ENCODE data around the gene NIPAL3.
"Not testable (repeated sequence)": the region's sequence is repeated elsewhere in the genome, so short reads cannot be mapped to it uniquely, and the experiment has no call there.

Gene NIPAL3

DNA sequence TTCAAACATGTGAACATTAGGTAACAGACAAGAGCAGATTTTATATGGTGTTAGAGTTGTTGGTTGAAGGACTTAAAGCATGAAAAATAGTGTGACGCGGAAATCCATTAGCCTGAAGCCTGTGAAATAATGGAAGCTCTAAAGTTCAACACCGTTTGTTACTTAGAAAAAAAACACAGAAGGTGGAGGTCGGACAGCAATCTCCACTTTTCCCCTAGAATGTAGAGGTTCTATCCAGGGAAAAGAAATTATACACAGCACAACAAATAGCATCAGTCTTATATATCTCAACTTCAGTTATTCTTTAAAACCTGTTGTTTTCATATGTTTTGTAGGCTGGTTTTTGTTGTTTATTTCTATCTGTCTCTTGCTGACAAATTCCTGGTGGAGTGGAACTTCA lies 89.0 kb downstream of the NIPAL3 start:
- Histone ChIP-seq H3K4me2 (no peak overlapping the region; a peak in 1 of 22 replicates), H3K27me3 (peaks cover 21 to 56% (median 44%) of the 10 kb centered on the region in 11 experiments), H3K9ac (no peak overlapping the region), H3K4me1 (peaks cover 16 to 26% (median 23%) of the 10 kb centered on the region in 10 experiments), H3K4me3 (no peak overlapping the region), H3K36me3 (no peaks in the 10 kb centered on the region), H4K20me1 (peaks cover 0 to 3% (median 0%) of the 10 kb centered on the region in 11 experiments; a peak in 1 of 22 replicates), H3K9me3 (replicated peaks in 1 of 11) (no peaks in the 10 kb centered on the region), H3K27ac (no peak overlapping the region)
- TF ChIP-seq Cebpa-rat (IDR thresholded peaks at IDR 0.05): no peak

DNA sequence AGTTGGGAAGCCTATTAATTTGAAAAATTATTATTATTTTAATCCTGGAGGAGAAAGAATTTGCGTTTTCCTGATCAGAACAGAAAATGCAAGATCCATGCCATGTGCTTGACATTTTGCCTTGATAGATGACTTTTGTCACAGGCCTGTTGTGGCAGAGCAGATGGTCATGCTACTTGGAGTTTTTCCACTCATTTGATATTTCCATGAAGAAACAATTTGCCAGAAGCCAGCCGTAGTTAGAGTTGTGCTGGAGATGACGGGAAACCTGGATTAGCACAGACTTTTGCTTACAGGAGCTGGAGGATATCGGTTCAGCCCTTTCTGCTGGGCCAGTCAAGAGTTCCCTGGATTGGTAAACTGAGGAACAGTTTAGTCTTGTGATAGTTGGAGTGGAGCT lies 90.2 kb downstream of the NIPAL3 start:
- TF ChIP-seq Cebpa-rat (IDR thresholded peaks at IDR 0.05): no peak
- no peak overlapping the region for H3K4me3 ChIP-seq
- H3K9ac ChIP-seq: no peak overlapping the region
- peaks cover 14 to 22% (median 20%) of the 10 kb centered on the region in 10 experiments for H3K4me1 ChIP-seq
- peaks cover 0 to 3% (median 0%) of the 10 kb centered on the region in 11 experiments; a peak in 2 of 22 replicates for H4K20me1 ChIP-seq
- no peak overlapping the region for H3K4me2 ChIP-seq
- no peaks in the 10 kb centered on the region for H3K36me3 ChIP-seq
- H3K27ac ChIP-seq: no peak overlapping the region
- H3K9me3 ChIP-seq (replicated peaks in 1 of 11): no peaks in the 10 kb centered on the region
- H3K27me3 ChIP-seq: peaks cover 21 to 56% (median 44%) of the 10 kb centered on the region in 11 experiments

DNA sequence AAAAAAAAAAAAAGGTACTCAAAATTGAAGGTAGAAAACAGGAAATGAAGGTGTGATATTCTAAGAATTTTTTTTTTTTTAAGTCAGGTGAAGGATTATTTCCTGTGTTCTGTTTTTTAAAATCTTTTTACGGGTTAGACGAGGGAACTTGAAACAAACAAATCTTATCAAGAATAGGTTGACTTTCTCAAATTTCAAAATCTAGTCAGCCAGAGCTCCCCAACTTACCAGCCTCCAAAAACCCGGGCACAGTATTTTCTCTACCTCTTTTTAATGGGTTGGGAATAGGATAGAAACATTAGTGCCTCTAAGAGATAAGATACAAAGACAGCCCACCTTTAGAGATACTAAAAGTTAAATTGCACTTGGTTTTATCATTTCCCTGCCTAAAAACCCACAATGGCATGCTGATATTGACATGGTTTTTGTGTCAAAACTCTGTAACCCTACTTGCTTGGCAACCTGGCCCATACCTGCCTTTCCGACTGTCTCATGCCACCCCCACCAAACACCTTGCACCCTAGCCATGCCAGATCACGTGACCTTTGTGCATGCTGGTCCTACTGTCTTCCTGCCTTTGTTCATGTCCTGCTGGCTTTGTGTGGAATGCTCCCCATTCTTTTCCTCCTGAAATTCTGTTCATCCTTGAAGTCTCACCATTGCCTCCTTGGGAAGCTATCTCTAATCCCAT lies 91.2 kb downstream of the NIPAL3 start:
- no peaks in the 10 kb centered on the region for H3K36me3 ChIP-seq
- no peak for TF ChIP-seq Cebpa-rat (IDR thresholded peaks at IDR 0.05)
- H3K4me2 ChIP-seq: no peak overlapping the region
- no peaks in the 10 kb centered on the region for H3K9me3 ChIP-seq (replicated peaks in 1 of 11)
- H3K4me3 ChIP-seq: no peak overlapping the region
- H3K27me3 ChIP-seq: peaks cover 21 to 49% (median 38%) of the 10 kb centered on the region in 11 experiments
- peaks cover 4 to 12% (median 10%) of the 10 kb centered on the region in 10 experiments for H3K4me1 ChIP-seq
- no peak overlapping the region for H3K9ac ChIP-seq
- peaks cover 0 to 3% (median 0%) of the 10 kb centered on the region in 11 experiments; a peak in 2 of 22 replicates for H4K20me1 ChIP-seq
- H3K27ac ChIP-seq: no peak overlapping the region

DNA sequence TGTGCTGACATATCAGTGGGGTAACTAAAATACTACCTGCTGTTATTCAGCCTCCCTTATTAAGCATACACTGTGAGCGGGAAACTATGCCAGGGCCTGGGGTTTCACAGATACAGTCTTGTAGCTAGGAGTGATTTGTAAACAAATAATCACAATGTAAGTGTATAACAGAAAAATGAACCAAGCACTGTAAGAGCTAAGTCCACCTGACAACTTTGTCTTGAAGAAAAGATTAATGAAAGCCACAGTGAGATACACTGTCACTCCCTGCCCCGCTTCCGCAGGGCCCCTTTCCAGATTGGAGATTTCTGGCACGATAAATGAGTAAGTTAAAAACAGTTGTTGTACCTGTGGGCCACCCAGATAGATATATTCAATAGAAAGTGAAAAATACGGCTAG lies 91.8 kb downstream of the NIPAL3 start:
- H3K9ac ChIP-seq: no peak overlapping the region
- H3K27ac ChIP-seq: no peak overlapping the region
- no peak overlapping the region for H3K4me2 ChIP-seq
- H3K9me3 ChIP-seq (replicated peaks in 1 of 11): no peaks in the 10 kb centered on the region
- peaks cover 21 to 43% (median 32%) of the 10 kb centered on the region in 11 experiments for H3K27me3 ChIP-seq
- peaks cover 0 to 3% (median 0%) of the 10 kb centered on the region in 11 experiments; a peak in 2 of 22 replicates for H4K20me1 ChIP-seq
- TF ChIP-seq Cebpa-rat (IDR thresholded peaks at IDR 0.05): no peak
- peaks cover 0 to 10% (median 5%) of the 10 kb centered on the region in 10 experiments; a peak in 13 of 20 replicates for H3K4me1 ChIP-seq
- no peaks in the 10 kb centered on the region for H3K36me3 ChIP-seq
- H3K4me3 ChIP-seq: no peak overlapping the region

DNA sequence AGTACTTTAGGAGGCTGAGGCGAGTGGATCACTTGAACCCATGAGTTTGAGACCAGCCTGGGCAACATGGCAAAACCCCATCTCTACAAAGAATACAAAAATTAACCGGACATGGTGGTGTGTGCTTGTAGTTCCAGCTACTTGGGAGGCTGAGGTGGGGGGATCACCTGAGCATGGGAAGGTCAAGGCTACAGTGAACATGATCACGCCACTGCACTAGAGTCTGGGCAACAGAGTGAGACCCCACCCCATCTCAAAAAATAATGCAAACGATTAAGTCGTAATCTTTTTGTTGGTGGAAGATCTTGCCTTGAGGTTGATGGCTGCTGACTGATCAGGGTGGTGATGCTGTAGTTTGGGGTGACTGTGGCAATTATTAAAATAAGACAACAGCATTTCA lies 93.3 kb downstream of the NIPAL3 start:
- Histone ChIP-seq H4K20me1 (peaks cover 0 to 3% (median 0%) of the 10 kb centered on the region in 11 experiments; a peak in 2 of 22 replicates), H3K4me2 (no peak overlapping the region), H3K4me3 (no peak overlapping the region), H3K27ac (no peak overlapping the region), H3K9me3 (replicated peaks in 1 of 11) (no peaks in the 10 kb centered on the region), H3K27me3 (peaks cover 12 to 30% (median 22%) of the 10 kb centered on the region in 11 experiments), H3K4me1 (peaks cover 0 to 4% (median 0%) of the 10 kb centered on the region in 10 experiments; a peak in 1 of 20 replicates), H3K9ac (no peak overlapping the region), H3K36me3 (no peaks in the 10 kb centered on the region)
- TF ChIP-seq Cebpa-rat (IDR thresholded peaks at IDR 0.05): no peak

DNA sequence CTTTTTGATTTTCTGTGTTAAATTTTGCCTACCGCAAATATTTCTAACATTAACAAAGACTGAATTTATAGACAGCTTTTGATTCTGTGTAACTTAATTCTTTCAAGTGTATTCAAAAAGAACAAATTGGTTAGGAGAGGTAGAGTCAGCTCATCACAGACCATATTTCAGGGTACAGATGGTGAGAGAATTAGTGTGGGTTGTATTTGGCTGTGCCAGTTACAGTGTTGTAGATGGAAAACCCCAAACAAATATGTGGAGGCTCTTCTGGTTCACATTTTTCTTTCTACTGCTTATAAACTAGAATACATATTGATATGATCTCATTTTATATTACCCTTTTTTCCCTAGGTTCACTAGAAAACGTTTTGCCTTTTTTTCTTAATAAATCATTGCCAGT lies 98.1 kb downstream of the NIPAL3 start:
- H3K4me1 ChIP-seq: no peaks in the 10 kb centered on the region
- no peak overlapping the region for H3K9ac ChIP-seq
- H3K4me3 ChIP-seq: no peak overlapping the region
- peaks cover 0 to 7% (median 0%) of the 10 kb centered on the region in 11 experiments; a peak in 1 of 22 replicates for H3K36me3 ChIP-seq
- H3K27ac ChIP-seq: no peak overlapping the region
- no peaks in the 10 kb centered on the region; a peak in 2 of 22 replicates for H4K20me1 ChIP-seq
- no peak for TF ChIP-seq Cebpa-rat (IDR thresholded peaks at IDR 0.05)
- no peaks in the 10 kb centered on the region for H3K9me3 ChIP-seq (replicated peaks in 1 of 11)
- no peaks in the 10 kb centered on the region for H3K27me3 ChIP-seq
- no peak overlapping the region for H3K4me2 ChIP-seq

DNA sequence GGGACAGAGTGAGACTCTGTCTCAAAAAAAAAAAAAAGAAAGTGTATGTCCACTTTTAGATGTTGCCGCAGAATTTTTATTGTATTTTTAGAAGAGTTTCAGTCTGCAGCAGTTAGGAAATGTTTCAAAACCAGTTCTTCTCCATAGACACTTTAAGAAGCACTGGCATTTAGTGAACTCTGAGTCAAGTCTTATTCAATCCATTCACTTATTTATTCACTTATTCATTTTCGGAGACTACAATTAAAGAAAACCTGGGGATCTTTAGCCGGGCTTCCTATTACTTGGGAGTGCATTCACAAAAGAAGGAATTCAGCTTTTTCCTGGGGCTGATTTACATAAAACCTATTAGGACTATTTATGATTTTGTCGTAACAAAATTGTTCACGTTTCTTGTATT lies 99.3 kb downstream of the NIPAL3 start:
- Histone ChIP-seq H3K4me2 (no peak overlapping the region), H3K27me3 (no peaks in the 10 kb centered on the region), H3K9ac (no peak overlapping the region), H3K4me3 (no peak overlapping the region), H3K36me3 (peaks cover 0 to 10% (median 0%) of the 10 kb centered on the region in 11 experiments; a peak in 1 of 22 replicates), H3K4me1 (no peaks in the 10 kb centered on the region), H3K27ac (no peak overlapping the region), H3K9me3 (replicated peaks in 1 of 11) (no peaks in the 10 kb centered on the region), H4K20me1 (no peaks in the 10 kb centered on the region; a peak in 2 of 22 replicates)
- no peak for TF ChIP-seq Cebpa-rat (IDR thresholded peaks at IDR 0.05)

DNA sequence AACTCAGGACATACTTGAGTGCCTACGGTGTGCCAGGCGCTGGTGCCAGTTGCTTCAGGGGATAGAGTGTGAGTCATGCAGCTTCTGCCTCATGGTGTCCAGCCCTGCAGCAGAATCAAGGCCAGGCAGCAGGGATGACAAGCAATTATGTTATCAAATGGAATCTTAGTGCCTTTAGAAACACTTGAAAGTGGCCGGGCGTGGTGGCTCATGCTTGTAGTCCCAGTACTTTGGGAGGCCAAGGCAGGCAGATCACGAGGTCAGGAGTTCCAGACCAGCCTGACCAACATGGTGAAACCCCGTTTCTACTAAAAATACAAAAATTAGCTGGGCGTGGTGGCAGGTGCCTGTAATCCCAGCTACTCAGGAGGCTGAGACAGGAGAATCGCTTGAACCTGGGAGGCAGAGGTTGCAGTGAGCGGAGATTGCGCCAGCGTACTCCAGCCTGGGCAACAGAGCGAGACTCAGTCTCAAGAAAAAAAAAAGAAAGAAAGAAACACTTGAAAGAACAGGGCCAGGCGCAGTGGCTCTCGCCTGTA lies 100.1 kb downstream of the NIPAL3 start:
- H3K4me3 ChIP-seq; H3K9ac ChIP-seq; H3K9me3 ChIP-seq (replicated peaks in 1 of 11); H4K20me1 ChIP-seq; H3K27me3 ChIP-seq; H3K4me1 ChIP-seq; H3K27ac ChIP-seq; H3K4me2 ChIP-seq: not testable (repeated sequence)
- peaks cover 0 to 10% (median 0%) of the 10 kb centered on the region in 11 experiments; a peak in 2 of 22 replicates for H3K36me3 ChIP-seq

DNA sequence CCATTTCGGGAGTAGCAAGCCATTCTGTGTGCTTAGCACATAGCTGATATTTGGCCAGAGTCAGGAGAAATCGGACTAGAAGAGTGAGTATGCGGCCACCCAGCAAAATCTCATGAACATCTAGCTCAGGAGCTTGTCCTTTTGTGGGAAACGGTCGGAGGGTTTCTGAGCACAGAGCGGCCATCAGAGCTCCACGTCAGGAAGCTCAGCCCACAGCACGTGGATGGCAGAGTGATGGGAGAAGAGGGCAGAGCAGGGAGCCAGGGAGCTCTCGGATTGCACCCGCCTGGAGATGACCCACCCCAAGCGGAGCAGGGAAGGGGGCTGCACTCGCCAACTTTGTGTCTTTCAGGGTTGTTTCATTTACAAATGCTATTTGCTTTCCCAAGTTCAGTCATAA lies 100.9 kb downstream of the NIPAL3 start:
- Histone ChIP-seq H3K4me2 (no peak overlapping the region), H3K4me3 (no peak overlapping the region), H3K9me3 (replicated peaks in 1 of 11) (no peaks in the 10 kb centered on the region; a peak in 1 of 22 replicates), H3K4me1 (no peaks in the 10 kb centered on the region), H3K36me3 (peaks cover 0 to 18% (median 0%) of the 10 kb centered on the region in 11 experiments; a peak in 2 of 22 replicates), H3K27me3 (no peaks in the 10 kb centered on the region), H4K20me1 (no peaks in the 10 kb centered on the region; a peak in 1 of 22 replicates), H3K9ac (no peak overlapping the region), H3K27ac (no peak overlapping the region)
- TF ChIP-seq Cebpa-rat (IDR thresholded peaks at IDR 0.05): no peak

All from BLaER1 treated with 17β-estradiol and CSF1 and Interleukin-3, amounts not matched to agents 10 nM and 100 nM (cell line).